ENCODE measurements around the gene PRPSAP2. TPM values are rescaled to one million over a fixed set of nuclear protein-coding genes. Genes with fewer than 3 reads are reported as not detected.

Gene PRPSAP2
- polyA plus RNA-seq, 1 donor from 2014 or later, result 358 TPM

GRCh38 chr17:18946536-18946935 is 88.6 kb downstream of the PRPSAP2 start:
- no peaks in the 10 kb centered on the region for H3K79me2 ChIP-seq (replicated peaks; ENCODE audit: insufficient read depth, low read length)
- no peak overlapping the region for H3K27ac ChIP-seq (ENCODE audit: low read length)
- no peak overlapping the region for H3K4me3 ChIP-seq (ENCODE audit: low read length)
- H3K9me2 ChIP-seq (ENCODE audit: insufficient read depth, low read length), result no peaks in the 10 kb centered on the region
- H3K9me3 ChIP-seq (ENCODE audit: low read length), result no peaks in the 10 kb centered on the region
- no peak overlapping the region for H3K9ac ChIP-seq (ENCODE audit: low read length)
- no peaks in the 10 kb centered on the region for H3K27me3 ChIP-seq (ENCODE audit: insufficient read depth, low read depth, low read length)
- H3K4me2 ChIP-seq (ENCODE audit: low read length), result no peak overlapping the region
- H2AFZ ChIP-seq (ENCODE audit: low read depth, low read length), result no peak overlapping the region
- H4K20me1 ChIP-seq (ENCODE audit: insufficient read depth), result no peaks in the 10 kb centered on the region
- no peaks in the 10 kb centered on the region for H3F3A ChIP-seq (ENCODE audit: insufficient read depth, low read length, poor library complexity, severe bottlenecking)
- H3K36me3 ChIP-seq (ENCODE audit: insufficient read depth, low read length), result no peaks in the 10 kb centered on the region
- TF ChIP-seq, protein P1, sequence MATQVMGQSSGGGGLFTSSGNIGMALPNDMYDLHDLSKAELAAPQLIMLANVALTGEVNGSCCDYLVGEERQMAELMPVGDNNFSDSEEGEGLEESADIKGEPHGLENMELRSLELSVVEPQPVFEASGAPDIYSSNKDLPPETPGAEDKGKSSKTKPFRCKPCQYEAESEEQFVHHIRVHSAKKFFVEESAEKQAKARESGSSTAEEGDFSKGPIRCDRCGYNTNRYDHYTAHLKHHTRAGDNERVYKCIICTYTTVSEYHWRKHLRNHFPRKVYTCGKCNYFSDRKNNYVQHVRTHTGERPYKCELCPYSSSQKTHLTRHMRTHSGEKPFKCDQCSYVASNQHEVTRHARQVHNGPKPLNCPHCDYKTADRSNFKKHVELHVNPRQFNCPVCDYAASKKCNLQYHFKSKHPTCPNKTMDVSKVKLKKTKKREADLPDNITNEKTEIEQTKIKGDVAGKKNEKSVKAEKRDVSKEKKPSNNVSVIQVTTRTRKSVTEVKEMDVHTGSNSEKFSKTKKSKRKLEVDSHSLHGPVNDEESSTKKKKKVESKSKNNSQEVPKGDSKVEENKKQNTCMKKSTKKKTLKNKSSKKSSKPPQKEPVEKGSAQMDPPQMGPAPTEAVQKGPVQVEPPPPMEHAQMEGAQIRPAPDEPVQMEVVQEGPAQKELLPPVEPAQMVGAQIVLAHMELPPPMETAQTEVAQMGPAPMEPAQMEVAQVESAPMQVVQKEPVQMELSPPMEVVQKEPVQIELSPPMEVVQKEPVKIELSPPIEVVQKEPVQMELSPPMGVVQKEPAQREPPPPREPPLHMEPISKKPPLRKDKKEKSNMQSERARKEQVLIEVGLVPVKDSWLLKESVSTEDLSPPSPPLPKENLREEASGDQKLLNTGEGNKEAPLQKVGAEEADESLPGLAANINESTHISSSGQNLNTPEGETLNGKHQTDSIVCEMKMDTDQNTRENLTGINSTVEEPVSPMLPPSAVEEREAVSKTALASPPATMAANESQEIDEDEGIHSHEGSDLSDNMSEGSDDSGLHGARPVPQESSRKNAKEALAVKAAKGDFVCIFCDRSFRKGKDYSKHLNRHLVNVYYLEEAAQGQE (IDR thresholded peaks at IDR 0.05; ENCODE audit: borderline replicate concordance), result no peak
- no peak for TF ChIP-seq EP300 (conservative IDR thresholded peaks at IDR 0.05; ENCODE audit: poor library complexity, severe bottlenecking)
- TF ChIP-seq RAD21 (conservative IDR thresholded peaks at IDR 0.05), result no peak

- H3K4me2 ChIP-seq (ENCODE audit: low read length), result no peak overlapping the region
- no peaks in the 10 kb centered on the region for H3F3A ChIP-seq (ENCODE audit: insufficient read depth, low read length, poor library complexity, severe bottlenecking)
- H2AFZ ChIP-seq (ENCODE audit: low read depth, low read length), result no peak overlapping the region
- TF ChIP-seq MXI1 (conservative IDR thresholded peaks at IDR 0.05; ENCODE audit: poor library complexity, severe bottlenecking), result no peak
- no peaks in the 10 kb centered on the region for H3K36me3 ChIP-seq (ENCODE audit: insufficient read depth, low read length)
- H3K9ac ChIP-seq (ENCODE audit: low read length), result no peak overlapping the region
- H3K4me3 ChIP-seq (ENCODE audit: low read length), result no peak overlapping the region
- no peaks in the 10 kb centered on the region for H3K79me2 ChIP-seq (replicated peaks; ENCODE audit: insufficient read depth, low read length)
- H3K9me3 ChIP-seq (ENCODE audit: low read length), result no peaks in the 10 kb centered on the region
- H3K27ac ChIP-seq (ENCODE audit: low read length), result no peak overlapping the region
- H3K9me2 ChIP-seq (ENCODE audit: insufficient read depth, low read length), result no peaks in the 10 kb centered on the region
- H3K27me3 ChIP-seq (ENCODE audit: insufficient read depth, low read depth, low read length), result no peaks in the 10 kb centered on the region
- H4K20me1 ChIP-seq (ENCODE audit: insufficient read depth), result no peaks in the 10 kb centered on the region
These were observed 89.9 kb downstream of the PRPSAP2 start for GRCh38 chr17:18947866-18948265.

DNA sequence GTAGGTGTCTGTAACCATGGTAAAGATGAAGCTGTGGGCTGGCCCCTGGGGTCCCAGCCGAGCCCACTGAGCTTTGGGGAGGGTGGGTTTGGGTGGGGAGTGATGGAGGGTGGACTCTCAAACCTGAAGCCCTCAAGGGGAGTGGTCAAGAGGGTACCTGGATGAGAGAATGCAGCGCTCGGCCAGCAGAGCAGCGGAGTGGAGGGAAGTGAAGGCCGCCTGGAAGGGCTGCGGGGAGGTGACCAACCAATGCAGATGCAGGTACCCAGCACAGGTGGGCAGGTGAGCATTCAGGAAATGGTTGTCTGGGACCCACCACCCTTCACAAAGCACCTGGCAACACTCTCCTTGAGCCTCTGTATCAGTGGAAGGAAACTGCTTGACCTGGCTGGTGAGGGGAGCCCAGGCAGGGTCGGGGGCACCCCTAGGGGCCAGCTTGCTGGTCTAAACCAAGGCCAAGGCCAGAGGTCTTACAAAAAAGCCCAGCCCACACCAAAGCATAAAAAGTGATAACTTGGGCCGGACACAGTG is 90.6 kb downstream of the PRPSAP2 start:
- Histone ChIP-seq H3F3A (ENCODE audit: insufficient read depth, low read length, poor library complexity, severe bottlenecking) (no peaks in the 10 kb centered on the region), H3K9ac (ENCODE audit: low read length) (no peak overlapping the region), H2AFZ (ENCODE audit: low read depth, low read length) (no peak overlapping the region), H3K79me2 (replicated peaks; ENCODE audit: insufficient read depth, low read length) (no peaks in the 10 kb centered on the region), H3K9me3 (ENCODE audit: low read length) (no peaks in the 10 kb centered on the region), H3K9me2 (ENCODE audit: insufficient read depth, low read length) (no peaks in the 10 kb centered on the region), H3K27ac (ENCODE audit: low read length) (no peak overlapping the region), H4K20me1 (ENCODE audit: insufficient read depth) (no peaks in the 10 kb centered on the region), H3K4me3 (ENCODE audit: low read length) (no peak overlapping the region), H3K4me2 (ENCODE audit: low read length) (no peak overlapping the region), H3K36me3 (ENCODE audit: insufficient read depth, low read length) (no peaks in the 10 kb centered on the region), H3K27me3 (ENCODE audit: insufficient read depth, low read depth, low read length) (no peaks in the 10 kb centered on the region)
- TF ChIP-seq EZH2 (IDR thresholded peaks at IDR 0.05; ENCODE audit: borderline replicate concordance, insufficient read depth, low read length, poor library complexity, severe bottlenecking), result no peak
- no peak for TF ChIP-seq POLR2AphosphoS5 (IDR thresholded peaks at IDR 0.05)
- no peak for TF ChIP-seq RAD21 (conservative IDR thresholded peaks at IDR 0.05)
- no peak for TF ChIP-seq TAF1 (IDR thresholded peaks at IDR 0.05; ENCODE audit: low read depth)
- no peak for TF ChIP-seq EP300 (conservative IDR thresholded peaks at IDR 0.05; ENCODE audit: poor library complexity, severe bottlenecking)
- TF ChIP-seq, protein P1 (IDR thresholded peaks at IDR 0.05; ENCODE audit: borderline replicate concordance), result no peak
- no peak for TF ChIP-seq SMC3 (conservative IDR thresholded peaks at IDR 0.05; ENCODE audit: poor library complexity)
- TF ChIP-seq, protein P2, sequence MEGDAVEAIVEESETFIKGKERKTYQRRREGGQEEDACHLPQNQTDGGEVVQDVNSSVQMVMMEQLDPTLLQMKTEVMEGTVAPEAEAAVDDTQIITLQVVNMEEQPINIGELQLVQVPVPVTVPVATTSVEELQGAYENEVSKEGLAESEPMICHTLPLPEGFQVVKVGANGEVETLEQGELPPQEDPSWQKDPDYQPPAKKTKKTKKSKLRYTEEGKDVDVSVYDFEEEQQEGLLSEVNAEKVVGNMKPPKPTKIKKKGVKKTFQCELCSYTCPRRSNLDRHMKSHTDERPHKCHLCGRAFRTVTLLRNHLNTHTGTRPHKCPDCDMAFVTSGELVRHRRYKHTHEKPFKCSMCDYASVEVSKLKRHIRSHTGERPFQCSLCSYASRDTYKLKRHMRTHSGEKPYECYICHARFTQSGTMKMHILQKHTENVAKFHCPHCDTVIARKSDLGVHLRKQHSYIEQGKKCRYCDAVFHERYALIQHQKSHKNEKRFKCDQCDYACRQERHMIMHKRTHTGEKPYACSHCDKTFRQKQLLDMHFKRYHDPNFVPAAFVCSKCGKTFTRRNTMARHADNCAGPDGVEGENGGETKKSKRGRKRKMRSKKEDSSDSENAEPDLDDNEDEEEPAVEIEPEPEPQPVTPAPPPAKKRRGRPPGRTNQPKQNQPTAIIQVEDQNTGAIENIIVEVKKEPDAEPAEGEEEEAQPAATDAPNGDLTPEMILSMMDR (IDR thresholded peaks at IDR 0.05; ENCODE audit: poor library complexity, severe bottlenecking), result no peak
- no peak for TF ChIP-seq MXI1 (conservative IDR thresholded peaks at IDR 0.05; ENCODE audit: poor library complexity, severe bottlenecking)

Measured in neural cell (in vitro differentiated cells).